Gastroesophageal sphincter (tissue), 3 donors: ENCODE results near the gene BTBD2.

ENCODE experiments used
- POLR2AphosphoS5 ChIP-seq: sonication (generic); formaldehyde crosslinking; IDR thresholded peaks from one replicate; pipeline ENCODE4 v1.6.1; 2017; ENCODE audit warnings: antibody characterized with exemption
- TF ChIP-seq, protein P1 (sequence below), 4 experiments: fragments of 200-600 bp in 2 of 4; fragments of 450-650 bp in 2 of 4; sonication (generic) in 1 of 4; IDR thresholded peaks; one replicate each; pipeline ENCODE4 v1.5.1; 2017 to 2019; ENCODE audit warnings: antibody characterized with exemption in 4 of 4, mild to moderate bottlenecking in 2 of 4, moderate library complexity in 2 of 4

DNA sequence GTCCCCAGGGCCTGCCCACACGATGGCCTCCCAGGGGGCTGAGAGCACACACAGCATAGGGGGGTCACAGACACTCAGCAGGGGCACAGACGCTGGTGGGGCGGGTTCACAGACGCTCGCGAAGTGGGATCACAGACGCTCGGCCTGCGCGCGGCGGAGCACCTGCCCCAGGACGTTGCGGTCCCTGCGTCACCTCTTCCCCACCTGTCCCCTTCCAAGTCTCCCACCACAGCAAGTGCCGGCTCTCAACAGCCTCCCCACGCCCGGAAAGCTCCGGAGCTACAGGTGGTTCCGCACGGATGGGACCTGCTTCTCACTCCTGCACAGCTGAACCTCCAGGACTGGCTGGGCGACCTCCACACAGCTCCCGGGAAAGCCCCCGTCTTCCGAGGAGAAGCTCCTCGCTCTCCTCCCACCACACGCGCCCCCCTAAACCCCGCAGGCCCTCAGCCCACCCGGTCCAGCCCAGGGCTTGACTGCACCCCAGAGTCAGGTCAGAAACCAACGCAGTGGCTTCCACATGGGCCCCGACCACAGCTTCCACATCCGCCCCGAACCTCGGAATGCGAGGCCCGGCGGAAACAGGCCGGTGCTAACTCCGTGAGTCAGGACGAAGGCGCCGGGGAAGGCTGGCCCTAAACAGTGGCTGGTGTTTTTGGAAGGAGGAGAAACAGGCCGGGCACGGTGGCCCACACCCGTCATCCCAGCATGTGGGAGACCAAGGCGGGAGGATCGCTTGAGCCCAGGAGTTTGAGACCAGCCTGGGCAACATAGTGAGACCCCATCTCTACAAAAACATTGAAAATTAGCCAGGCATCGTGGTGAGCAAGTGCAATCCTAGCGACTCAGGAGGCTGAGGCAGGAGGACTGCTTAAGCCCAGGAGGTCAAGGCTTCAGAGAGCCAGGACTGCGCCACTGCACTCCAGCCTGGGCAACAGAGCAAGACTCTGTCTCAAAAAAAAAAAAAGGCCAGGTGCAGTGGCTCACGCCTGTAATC, 16.5 kb downstream of the BTBD2 start:
- TF ChIP-seq POLR2AphosphoS5 = no peak
- TF ChIP-seq, protein P1, sequence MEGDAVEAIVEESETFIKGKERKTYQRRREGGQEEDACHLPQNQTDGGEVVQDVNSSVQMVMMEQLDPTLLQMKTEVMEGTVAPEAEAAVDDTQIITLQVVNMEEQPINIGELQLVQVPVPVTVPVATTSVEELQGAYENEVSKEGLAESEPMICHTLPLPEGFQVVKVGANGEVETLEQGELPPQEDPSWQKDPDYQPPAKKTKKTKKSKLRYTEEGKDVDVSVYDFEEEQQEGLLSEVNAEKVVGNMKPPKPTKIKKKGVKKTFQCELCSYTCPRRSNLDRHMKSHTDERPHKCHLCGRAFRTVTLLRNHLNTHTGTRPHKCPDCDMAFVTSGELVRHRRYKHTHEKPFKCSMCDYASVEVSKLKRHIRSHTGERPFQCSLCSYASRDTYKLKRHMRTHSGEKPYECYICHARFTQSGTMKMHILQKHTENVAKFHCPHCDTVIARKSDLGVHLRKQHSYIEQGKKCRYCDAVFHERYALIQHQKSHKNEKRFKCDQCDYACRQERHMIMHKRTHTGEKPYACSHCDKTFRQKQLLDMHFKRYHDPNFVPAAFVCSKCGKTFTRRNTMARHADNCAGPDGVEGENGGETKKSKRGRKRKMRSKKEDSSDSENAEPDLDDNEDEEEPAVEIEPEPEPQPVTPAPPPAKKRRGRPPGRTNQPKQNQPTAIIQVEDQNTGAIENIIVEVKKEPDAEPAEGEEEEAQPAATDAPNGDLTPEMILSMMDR (IDR thresholded peaks at IDR 0.05) = no peak
